ENCODE measurements around the gene THAP3. TPM values are rescaled to one million over a fixed set of nuclear protein-coding genes. Genes with fewer than 3 reads are reported as not detected.

The THAP3 gene
- total and polyA plus RNA-seq, 9 of the 15 experiments (the other 6 are each of a cell fraction or from before 2014, with no cell fraction given) = 1.9 to 31.2 (median 18.2) TPM

DNA sequence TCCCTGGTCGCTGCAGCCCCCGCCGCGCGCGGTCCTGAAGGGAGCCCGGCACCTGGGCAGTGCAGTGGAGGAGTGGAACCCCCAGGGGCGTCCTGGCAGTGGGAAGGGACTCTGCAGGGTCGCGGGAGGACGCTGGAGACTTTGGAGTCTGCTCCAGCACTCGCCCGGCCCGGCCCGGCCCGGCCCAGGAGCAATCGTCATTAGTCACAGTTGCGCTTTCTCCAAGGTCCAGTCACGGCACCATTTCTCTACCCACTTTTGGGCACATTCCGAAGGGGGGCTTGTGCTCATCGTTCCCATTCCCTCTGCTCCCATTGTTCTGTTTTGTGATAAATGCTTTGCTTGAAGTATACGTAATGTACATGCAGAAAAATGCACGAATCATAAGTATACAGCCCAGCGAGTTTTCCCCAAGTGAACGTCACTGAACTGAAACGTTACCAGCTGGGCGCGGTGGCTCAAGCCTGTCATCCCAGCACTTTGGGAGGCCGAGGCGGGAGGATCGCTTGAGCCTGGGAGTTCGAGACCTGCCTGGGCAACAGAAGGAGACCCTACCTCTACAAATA lies 999 bp downstream of the THAP3 start:
- peak; percentile 11 for FAIRE-seq
- Histone ChIP-seq H3K27ac (ENCODE audit: extremely low read depth, low read depth, low read length) (peak overlapping the region; percentile 74; the same call in 2 of the 3 replicates), H3K9ac (ENCODE audit: insufficient read depth in 1 of 2, low read depth in 2 of 2, low read length in 2 of 2) (peak overlapping the region; percentile 71 to 90), H3K4me2 (ENCODE audit: insufficient read depth, low read length) (peak overlapping the region; percentile 94), H2AFZ (ENCODE audit: low read depth, low read length) (0 out of 2 replicates have a peak overlapping the region, but pooled peaks have one; percentile 66), H3K27me3 (ENCODE audit: control insufficient read depth in 2 of 2, insufficient read depth in 2 of 2, low read length in 2 of 2) (no peaks in the 10 kb centered on the region), H3K4me3 (peak overlapping the region; percentile 91), H3K4me1 (replicated peaks in 1 of 2; ENCODE audit: control insufficient read depth in 2 of 2, insufficient read depth in 2 of 2, low read length in 2 of 2) (peaks cover 12 to 48% of the 10 kb centered on the region in 2 experiments; a peak in 4 of 5 replicates), H4K20me1 (replicated peaks; ENCODE audit: control insufficient read depth, insufficient read depth, low read length) (peaks cover 19% of the 10 kb centered on the region; the same call in 1 of the 2 replicates), H3K9me1 (ENCODE audit: control insufficient read depth, insufficient read depth, low read length) (no peaks in the 10 kb centered on the region), H3K79me2 (ENCODE audit: control insufficient read depth, insufficient read depth, low read length) (peaks cover 53% of the 10 kb centered on the region), H3K9me3 (replicated peaks; ENCODE audit: control insufficient read depth, insufficient read depth, low read depth, low read length) (no peaks in the 10 kb centered on the region), H3K36me3 (ENCODE audit: control insufficient read depth, insufficient read depth, low read length) (peaks cover 79% of the 10 kb centered on the region)
- ChIA-PET POLR2A (interaction anchor here (0.6 to 1.3 kb wide), 5 partner anchors 10 to 53 kb away, joined by 3 to 6 read pairs (median 4); partner anchors contain the start of gene KLHL21), CTCF (ENCODE audit: low intra/inter-chr PET ratio) (no interaction called here)
- in situ Hi-C loops (cut with MboI) = no loop called here
- WGBS (ENCODE audit: insufficient coverage, low coverage, missing lambda C conversion rate) = 3% methylated on average over 26 of the region's 32 CpGs
- intact Hi-C loops (cut with micrococcal nuclease) = loop anchor here (2.0 kb wide), 1 partner anchor 13 kb away; the partner anchor contains the start of gene PHF13
- ATAC-seq = peak; percentile 50
- no TSS peak for BruUV-seq (replicated peaks)
- DNase-seq (ENCODE audit: extremely low read depth in 1 of 4, low spot score in 3 of 4) = peak in 1 of 4 experiments; percentile 46
- TF ChIP-seq, protein P1, sequence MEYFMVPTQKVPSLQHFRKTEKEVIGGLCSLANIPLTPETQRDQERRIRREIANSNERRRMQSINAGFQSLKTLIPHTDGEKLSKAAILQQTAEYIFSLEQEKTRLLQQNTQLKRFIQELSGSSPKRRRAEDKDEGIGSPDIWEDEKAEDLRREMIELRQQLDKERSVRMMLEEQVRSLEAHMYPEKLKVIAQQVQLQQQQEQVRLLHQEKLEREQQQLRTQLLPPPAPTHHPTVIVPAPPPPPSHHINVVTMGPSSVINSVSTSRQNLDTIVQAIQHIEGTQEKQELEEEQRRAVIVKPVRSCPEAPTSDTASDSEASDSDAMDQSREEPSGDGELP (CRISPR knock-in tag; IDR thresholded peaks at IDR 0.05; ENCODE audit: borderline replicate concordance) = peak; percentile 83
- TF ChIP-seq TEAD1 (CRISPR knock-in tag; IDR thresholded peaks at IDR 0.05) = 0 out of 4 replicates have a peak, but pooled peaks of 1 of the 2 experiments have one; percentile 33
- TF ChIP-seq ZNF224 (CRISPR knock-in tag; IDR thresholded peaks at IDR 0.05) = 0 out of 2 replicates have a peak, but pooled peaks have one; percentile 44
- no peak for TF ChIP-seq RBM25 (IDR thresholded peaks at IDR 0.05; ENCODE audit: low read depth, low read length, severe bottlenecking)
- 0 out of 2 replicates have a peak, but pooled peaks have one; percentile 13 for TF ChIP-seq PHB (CRISPR knock-in tag; IDR thresholded peaks at IDR 0.05)
- TF ChIP-seq HMG20A (CRISPR knock-in tag; conservative IDR thresholded peaks at IDR 0.05) = no peak
- TF ChIP-seq, protein P2, sequence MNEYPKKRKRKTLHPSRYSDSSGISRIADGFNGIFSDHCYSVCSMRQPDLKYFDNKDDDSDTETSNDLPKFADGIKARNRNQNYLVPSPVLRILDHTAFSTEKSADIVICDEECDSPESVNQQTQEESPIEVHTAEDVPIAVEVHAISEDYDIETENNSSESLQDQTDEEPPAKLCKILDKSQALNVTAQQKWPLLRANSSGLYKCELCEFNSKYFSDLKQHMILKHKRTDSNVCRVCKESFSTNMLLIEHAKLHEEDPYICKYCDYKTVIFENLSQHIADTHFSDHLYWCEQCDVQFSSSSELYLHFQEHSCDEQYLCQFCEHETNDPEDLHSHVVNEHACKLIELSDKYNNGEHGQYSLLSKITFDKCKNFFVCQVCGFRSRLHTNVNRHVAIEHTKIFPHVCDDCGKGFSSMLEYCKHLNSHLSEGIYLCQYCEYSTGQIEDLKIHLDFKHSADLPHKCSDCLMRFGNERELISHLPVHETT (CRISPR knock-in tag; conservative IDR thresholded peaks at IDR 0.05 in 1 of 2, IDR thresholded peaks at IDR 0.05 in 1 of 2) = 0 out of 4 replicates have a peak, but pooled peaks of 1 of the 2 experiments have one; percentile 21
- no peak for TF ChIP-seq RAD51 (IDR thresholded peaks at IDR 0.05; ENCODE audit: borderline replicate concordance, low read depth)
- peak; percentile 40; the same call in 1 of the 2 replicates for TF ChIP-seq ZNF263 (CRISPR knock-in tag; IDR thresholded peaks at IDR 0.05; ENCODE audit: borderline replicate concordance)
- TF ChIP-seq NRF1 (conservative IDR thresholded peaks at IDR 0.05 in 1 of 2, IDR thresholded peaks at IDR 0.05 in 1 of 2) = 0 out of 4 replicates have a peak, but pooled peaks of 1 of the 2 experiments have one; percentile 8
- TF ChIP-seq ARID2 (IDR thresholded peaks at IDR 0.05) = no peak

Measured in K562 (cell line).